HT-29 (cell line): ENCODE data around the gene DCAF4L1. TPM values are rescaled to one million over a fixed set of nuclear protein-coding genes. Genes with fewer than 3 reads are reported as not detected.
A peak's percentile ranks its signal among the peaks of the same experiment; 100 is the strongest.

Experiments used
- DNase-seq: peaks from one replicate; pipeline ENCODE4 v3.0.0-alpha.2; 2015; ENCODE audit warnings: low spot score
- total RNA-seq: library from RNA; depleted of rRNA; stranded (reverse); fragments of >200 nt; shearing (Covaris generic); gene quantifications from 2 replicates; pipeline ENCODE4 v1.2.3, GENCODE V29; 2014; rRNA removed

The DCAF4L1 gene
- 0.03 and 0.13 TPM in 2 replicates for total RNA-seq

DNA sequence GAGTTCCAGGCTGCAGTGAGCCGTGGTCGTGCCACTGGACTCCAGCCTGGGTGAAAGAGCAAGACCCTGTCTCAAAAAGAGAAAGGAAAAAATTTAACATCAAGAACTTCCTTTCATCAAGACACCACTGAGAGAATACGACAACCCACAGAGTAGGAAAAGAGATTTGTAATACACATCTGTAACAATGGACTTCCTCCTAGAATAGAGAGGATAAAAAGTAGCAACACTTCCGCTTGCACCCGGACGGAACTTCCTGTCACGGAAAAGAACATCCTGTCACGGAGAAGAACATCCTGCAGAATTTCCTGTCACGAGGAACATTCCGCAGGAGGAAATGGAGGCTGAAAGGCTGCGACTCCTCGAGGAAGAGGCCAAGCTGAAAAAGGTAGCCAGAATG lies at the start of gene DCAF4L1:
DCAF4L1 (plus strand) TSS at position 301 of the 400 bp plus-strand sequence; CDS start at position 338, 37 bp downstream.
- DNase-seq = no peak

- DNase-seq = no peak
Measured at GRCh38 chr4:41932988-41933387, 48.6 kb upstream of the DCAF4L1 start.

DNA sequence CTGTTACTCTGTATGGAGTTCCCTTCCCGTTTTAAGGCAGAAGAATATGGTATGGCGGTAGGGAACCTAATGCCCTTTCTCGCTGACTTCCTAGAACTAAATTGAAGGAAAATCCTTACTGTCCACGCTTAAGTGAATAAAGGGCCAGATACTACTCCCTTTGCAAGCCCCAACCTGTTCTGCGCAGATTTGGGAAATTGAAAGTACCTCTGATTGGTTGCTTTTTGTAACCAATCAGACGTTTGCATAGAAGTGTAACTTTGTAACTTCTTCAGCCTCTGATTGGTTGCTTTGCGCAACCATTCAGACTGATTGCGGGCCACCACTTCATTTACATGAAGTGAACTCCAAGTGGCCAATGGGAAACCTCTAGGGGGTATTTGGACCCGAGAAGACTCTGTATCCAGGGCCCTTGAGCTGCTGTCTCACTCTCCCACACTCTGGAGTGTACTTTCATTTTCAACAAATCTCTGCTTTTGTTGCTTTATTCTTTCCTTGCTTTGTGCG lies 47.5 kb upstream of the DCAF4L1 start:
- DNase-seq = no peak

DNA sequence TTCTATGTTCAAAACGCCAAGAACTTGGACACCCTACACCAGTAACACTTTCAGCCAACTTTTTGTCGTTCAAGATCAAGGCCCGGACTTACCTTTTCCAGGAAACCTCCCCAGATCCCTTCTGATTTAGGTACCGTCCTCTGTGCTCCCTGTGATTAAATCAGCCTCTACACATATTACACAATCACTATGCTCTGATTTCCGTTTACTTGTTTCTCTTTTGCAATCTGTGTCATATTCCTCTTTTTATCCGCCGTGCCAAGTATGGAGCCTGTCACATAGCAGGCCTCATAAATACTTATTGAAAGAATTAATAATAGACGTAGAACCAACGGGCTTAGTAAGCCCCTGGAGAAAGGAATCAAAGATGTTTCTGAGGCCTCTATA lies 47.0 kb upstream of the DCAF4L1 start:
- DNase-seq = no peak

- DNase-seq = peak; percentile 93
Measured at GRCh38 chr4:41934901-41935651, 46.5 kb upstream of the DCAF4L1 start, which contains the start of gene TMEM33. TMEM33 (plus strand) TSS chr4:41935429; CDS start chr4:41935485, 56 bp downstream.

- peak; percentile 65 for DNase-seq
Measured at GRCh38 chr4:41935652-41936021, 45.9 kb upstream of the DCAF4L1 start.

GRCh38 chr4:41939016-41939626 lies 42.4 kb upstream of the DCAF4L1 start:
- DNase-seq = no peak

- DNase-seq = no peak
Measured at GRCh38 chr4:41940834-41941233, 40.7 kb upstream of the DCAF4L1 start.

DNA sequence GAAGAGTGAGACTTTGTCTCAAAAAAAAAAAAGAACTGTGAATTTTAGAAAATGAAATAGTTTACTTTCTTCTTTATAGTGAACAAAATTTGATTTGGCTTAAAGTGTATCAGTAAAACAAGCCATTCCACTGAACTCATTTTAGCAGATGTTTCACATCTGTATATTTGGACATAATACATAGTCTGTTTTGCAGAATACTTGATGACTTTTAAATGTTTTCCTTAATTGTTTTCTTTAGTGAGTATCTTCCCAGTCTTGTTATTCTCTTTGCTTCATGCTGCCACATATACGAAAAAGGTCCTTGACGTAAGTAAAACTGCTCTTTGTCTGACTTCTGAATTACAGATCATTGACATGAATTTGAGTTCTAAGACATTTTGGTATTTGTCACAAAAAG lies 38.0 kb upstream of the DCAF4L1 start:
- DNase-seq = no peak

GRCh38 chr4:41944089-41944488 lies 37.5 kb upstream of the DCAF4L1 start:
- no peak for DNase-seq

DNA sequence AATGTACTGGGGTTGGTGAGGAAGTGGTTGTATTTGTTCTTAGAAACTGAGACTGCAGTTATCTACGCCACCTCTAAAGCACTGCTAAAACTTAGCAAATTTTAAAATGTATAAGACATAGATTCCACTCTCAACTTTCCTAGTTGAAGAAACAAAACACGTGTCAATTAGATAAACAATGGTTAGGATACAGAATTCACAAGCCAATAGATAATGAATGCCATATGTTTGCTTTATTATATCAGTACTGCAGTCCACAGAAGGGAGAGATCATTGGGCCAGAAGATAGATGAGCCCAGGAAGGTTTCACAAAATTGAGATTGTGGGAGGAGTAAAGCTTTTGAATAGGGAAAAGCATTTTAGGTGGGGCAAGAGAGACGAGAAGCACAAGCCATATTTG lies 32.0 kb upstream of the DCAF4L1 start:
- DNase-seq = no peak

DNA sequence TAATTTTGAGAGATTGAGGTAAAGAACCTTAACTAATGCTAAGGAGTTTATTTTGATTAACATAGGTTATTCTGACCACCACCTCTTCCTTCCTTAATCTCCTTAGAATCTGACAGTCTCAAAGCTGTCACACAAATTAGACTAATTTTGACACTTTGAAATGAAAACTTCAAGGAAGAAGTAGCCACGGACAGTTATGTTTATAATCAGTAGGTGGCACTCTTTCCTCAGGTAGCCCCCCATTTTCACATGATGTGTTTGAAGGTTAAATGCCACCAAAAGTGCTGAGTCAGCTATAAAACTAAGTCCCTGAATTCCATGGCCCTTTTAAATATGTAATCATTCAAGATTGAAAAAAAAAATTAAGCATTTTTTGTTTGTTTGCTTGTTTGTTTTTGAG lies 23.9 kb upstream of the DCAF4L1 start:
- DNase-seq = peak; percentile 38

- DNase-seq = peak; percentile 53
Measured at GRCh38 chr4:41963105-41963504, 18.5 kb upstream of the DCAF4L1 start.

- DNase-seq = no peak
Measured at GRCh38 chr4:41964401-41964800, 17.2 kb upstream of the DCAF4L1 start.

DNA sequence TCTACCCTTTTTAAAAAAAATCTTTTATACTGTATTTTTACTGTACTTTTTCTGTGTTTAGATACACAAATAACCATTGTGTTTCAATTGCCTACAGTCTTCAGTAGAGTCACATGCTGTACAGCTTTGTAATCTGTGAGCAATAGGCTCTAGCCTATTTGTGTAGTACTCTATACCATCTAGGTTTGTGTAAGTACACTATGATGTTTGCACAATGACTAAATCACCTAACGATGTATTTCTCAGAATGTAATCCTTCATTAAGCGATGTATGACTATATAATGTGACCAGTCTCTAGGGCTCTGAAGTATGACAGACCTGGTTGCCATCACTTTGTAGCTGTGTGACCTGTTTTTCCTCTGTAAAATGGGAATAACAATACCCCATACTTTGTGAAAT lies 14.2 kb upstream of the DCAF4L1 start:
- DNase-seq = no peak

DNA sequence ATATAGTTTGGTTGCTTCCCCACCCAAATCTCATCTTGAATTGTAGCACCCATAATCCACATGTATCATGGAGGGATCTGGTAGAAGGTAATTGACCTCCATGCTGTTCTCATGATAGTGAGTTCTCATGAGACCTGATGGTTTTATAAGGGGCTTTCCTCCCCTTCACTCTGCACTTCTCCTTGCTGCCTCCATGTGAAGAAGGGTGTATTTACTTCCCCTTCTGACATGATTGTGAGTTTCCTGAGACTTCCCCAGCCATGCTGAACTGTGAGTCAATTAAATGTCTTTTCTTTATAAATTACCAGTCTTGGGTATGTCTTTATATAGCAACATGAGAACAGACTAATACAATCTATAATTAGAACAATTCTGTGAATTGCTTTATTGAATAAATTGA lies 11.9 kb upstream of the DCAF4L1 start:
- no peak for DNase-seq

GRCh38 chr4:41975341-41975740 lies 6.2 kb upstream of the DCAF4L1 start:
- no peak for DNase-seq

DNA sequence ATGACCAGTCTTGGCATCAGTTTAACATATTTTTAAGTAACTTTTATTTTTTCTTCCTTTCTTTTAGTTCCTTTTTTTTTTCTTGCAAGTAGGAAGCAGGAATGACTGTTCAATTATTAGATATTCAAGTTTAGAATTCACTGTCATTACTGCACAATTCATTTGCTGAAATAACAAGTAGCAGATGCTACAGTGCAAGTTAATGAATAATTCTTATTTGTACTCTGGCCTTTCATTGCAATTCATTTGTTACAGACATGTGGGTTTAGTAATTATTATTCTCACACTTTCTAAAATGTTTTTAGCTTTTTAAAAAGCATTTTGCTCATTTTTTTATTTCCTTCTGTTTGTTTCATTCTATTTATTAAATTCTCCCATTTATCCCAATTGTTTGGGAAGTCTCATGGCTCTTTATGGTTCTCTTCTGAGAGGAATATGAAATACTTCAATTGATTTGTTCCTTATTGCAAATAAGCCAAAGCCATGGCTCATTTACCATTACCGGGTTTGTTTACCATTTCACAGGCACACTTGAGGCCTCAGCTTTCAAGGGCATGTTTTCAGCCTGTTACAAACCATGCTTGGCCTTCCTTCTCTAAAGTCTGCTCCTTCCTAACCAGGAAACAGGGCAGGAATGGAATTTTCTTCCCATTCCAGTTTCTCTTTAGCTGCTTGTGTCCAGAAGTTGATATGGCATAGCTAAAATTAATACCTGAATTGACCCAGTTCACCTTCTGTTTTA lies 4.6 kb upstream of the DCAF4L1 start:
- DNase-seq = no peak

DNA sequence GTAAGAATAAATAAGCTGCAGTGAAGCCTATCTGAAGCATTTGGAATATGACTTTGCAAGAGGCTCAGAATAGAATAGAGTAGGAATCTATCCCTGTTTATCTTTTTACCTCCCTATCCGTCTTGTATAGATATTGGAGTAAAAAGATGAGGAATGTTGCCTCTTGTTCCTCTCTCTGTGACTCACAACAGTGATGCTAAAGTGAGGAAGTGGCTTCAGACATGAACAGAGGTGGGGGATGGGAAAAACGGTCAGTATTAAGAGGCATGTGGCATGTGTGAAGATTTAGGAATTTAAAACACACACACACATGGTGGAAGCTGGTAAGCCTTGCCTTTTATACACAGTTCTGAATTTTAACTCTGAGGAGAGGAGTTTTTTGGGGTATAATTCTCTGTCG lies 3.8 kb upstream of the DCAF4L1 start:
- DNase-seq = no peak

GRCh38 chr4:41982716-41983115 lies 1.2 kb downstream of the DCAF4L1 start:
- DNase-seq = no peak

- no peak for DNase-seq
Measured at GRCh38 chr4:41985151-41985550, 3.6 kb downstream of the DCAF4L1 start.

DNA sequence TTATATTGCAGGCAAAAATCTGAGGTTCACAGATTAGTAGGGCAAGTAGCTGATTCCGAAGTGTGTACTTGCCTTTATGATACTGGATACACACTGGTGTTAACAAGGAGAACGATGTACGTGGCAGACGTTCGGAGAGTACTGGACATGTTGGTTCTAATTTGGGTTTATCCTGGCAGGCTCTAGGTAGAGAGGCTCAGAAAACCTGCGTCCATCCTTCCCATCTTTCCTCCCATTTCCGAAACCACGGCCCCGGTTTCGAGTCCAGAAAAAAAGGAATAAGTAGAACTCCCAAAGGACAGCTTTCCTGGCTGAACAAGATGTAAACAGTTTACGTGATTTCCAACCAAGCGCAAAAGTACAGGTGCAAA lies 8.4 kb downstream of the DCAF4L1 start:
- DNase-seq = no peak
